Erythroblast (primary cell): Measurements from ENCODE around the gene CD46.

ENCODE experiments used
- GATA1 ChIP-seq: IDR thresholded peaks from 2 replicates; pipeline ENCODE4 v1.6.1; 2011; ENCODE audit warnings: low read depth, mild to moderate bottlenecking, control low read depth, low read length, moderate library complexity
- POLR2A ChIP-seq: IDR thresholded peaks from 2 replicates; pipeline ENCODE4 v1.6.1; 2011; ENCODE audit warnings: mild to moderate bottlenecking, low read length

- TF ChIP-seq POLR2A = no peak
- TF ChIP-seq GATA1 = no peak
Measured at GRCh38 chr1:207836591-207837347, 84.9 kb downstream of the CD46 start.
